Measurements from ENCODE around the gene BEND6.

- TF ChIP-seq CTCF (IDR thresholded peaks at IDR 0.05) (no peak), POLR2A (IDR thresholded peaks at IDR 0.05) (no peak)
Observed at GRCh38 chr6:57069228-57069627, 114.3 kb downstream of the BEND6 start.

Measured in lower leg skin (tissue), 3 donors.